Neural progenitor cell (in vitro differentiated cells): ENCODE results near the gene MYOF. TPM values are rescaled to one million over a fixed set of nuclear protein-coding genes. Genes with fewer than 3 reads are reported as not detected.

Experiments
- DNase-seq: peaks from one replicate; pipeline ENCODE4 v3.0.0-alpha.2; 2016; ENCODE audit warnings: low spot score
- H2AFZ ChIP-seq: fragments of 200-600 bp; sonication (generic); replicated peaks from 2 replicates; pipeline ENCODE4 v1.6.1; 2016; ENCODE audit warnings: antibody characterized with exemption
- H3F3A ChIP-seq: fragments of 200-600 bp; sonication (generic); 2 replicates; pipeline ENCODE4 v1.6.1; 2016; ENCODE audit warnings: antibody characterized with exemption, low read depth
- H3K27ac ChIP-seq: fragments of 200-600 bp; sonication (generic); 2 replicates; pipeline ENCODE4 v1.5.1; 2016; ENCODE audit warnings: mild to moderate bottlenecking
- H3K27me3 ChIP-seq: fragments of 200-600 bp; sonication (generic); 2 replicates; pipeline ENCODE4 v1.6.1; 2016; ENCODE audit warnings: mild to moderate bottlenecking, moderate library complexity
- H3K36me3 ChIP-seq: fragments of 200-600 bp; sonication (generic); 2 replicates; pipeline ENCODE4 v1.5.1; 2016
- H3K4me1 ChIP-seq: fragments of 200-600 bp; sonication (generic); 2 replicates; pipeline ENCODE4 v1.6.1; 2016; ENCODE audit warnings: mixed run types
- H3K4me2 ChIP-seq: fragments of 200-600 bp; sonication (generic); 2 replicates; pipeline ENCODE4 v1.6.1; 2016
- H3K4me3 ChIP-seq: fragments of 200-600 bp; sonication (generic); 2 replicates; pipeline ENCODE4 v1.5.1; 2016
- H3K79me2 ChIP-seq: fragments of 200-600 bp; sonication (generic); 2 replicates; pipeline ENCODE4 v1.6.1; 2016; ENCODE audit warnings: low read depth
- H3K9ac ChIP-seq: fragments of 200-600 bp; sonication (generic); 2 replicates; pipeline ENCODE4 v1.6.1; 2016
- H3K9me3 ChIP-seq: fragments of 200-600 bp; sonication (generic); 2 replicates; pipeline ENCODE4 v1.5.1; 2016; ENCODE audit warnings: low read depth
- H4K20me1 ChIP-seq: fragments of 200-600 bp; sonication (generic); 2 replicates; pipeline ENCODE4 v1.6.1; 2016; ENCODE audit warnings: low read depth
- H3K27ac Mint-ChIP-seq: 3 replicates; pipeline ENCODE4 v1.8.0; 2021; ENCODE audit warnings: mixed read lengths
- H3K27me3 Mint-ChIP-seq: 2 replicates; pipeline ENCODE4 v1.8.0; 2022; ENCODE audit warnings: low read depth, mild to moderate bottlenecking, inconsistent platforms, moderate library complexity, mixed read lengths; ENCODE audit not compliant: insufficient read depth
- H3K36me3 Mint-ChIP-seq: 3 replicates; pipeline ENCODE4 v1.8.0; 2021; ENCODE audit warnings: mixed read lengths
- H3K4me1 Mint-ChIP-seq: 3 replicates; pipeline ENCODE4 v1.8.0; 2021; ENCODE audit warnings: mixed read lengths
- H3K4me3 Mint-ChIP-seq: 3 replicates; pipeline ENCODE4 v1.8.0; 2021; ENCODE audit warnings: mild to moderate bottlenecking, moderate library complexity, mixed read lengths
- H3K9me3 Mint-ChIP-seq: 3 replicates; pipeline ENCODE4 v1.8.0; 2020; ENCODE audit warnings: mixed read lengths
- EZH2 ChIP-seq: fragments of 200-600 bp; sonication (generic); IDR thresholded peaks from 2 replicates; pipeline ENCODE4 v1.6.1; 2017; ENCODE audit warnings: antibody characterized with exemption, mild to moderate bottlenecking, moderate library complexity
- EZH2phosphoT487 ChIP-seq: fragments of 200-600 bp; sonication (generic); IDR thresholded peaks from 2 replicates; pipeline ENCODE4 v1.6.1; 2017; ENCODE audit warnings: antibody characterized with exemption
- total RNA-seq: library from RNA; depleted of rRNA; stranded (reverse); fragments of >200 nt; gene quantifications from 2 replicates; pipeline ENCODE4 v1.2.3, GENCODE V29; 2015; ENCODE audit warnings: low replicate concordance
- TF ChIP-seq, protein P1 (sequence below): fragments of 200-600 bp; sonication (generic); IDR thresholded peaks from 2 replicates; pipeline ENCODE4 v1.5.1; 2017; ENCODE audit warnings: antibody characterized with exemption, mild to moderate bottlenecking

MYOF gene
- total RNA-seq, 1 donor from 2014 or later: 1.6 TPM

DNA sequence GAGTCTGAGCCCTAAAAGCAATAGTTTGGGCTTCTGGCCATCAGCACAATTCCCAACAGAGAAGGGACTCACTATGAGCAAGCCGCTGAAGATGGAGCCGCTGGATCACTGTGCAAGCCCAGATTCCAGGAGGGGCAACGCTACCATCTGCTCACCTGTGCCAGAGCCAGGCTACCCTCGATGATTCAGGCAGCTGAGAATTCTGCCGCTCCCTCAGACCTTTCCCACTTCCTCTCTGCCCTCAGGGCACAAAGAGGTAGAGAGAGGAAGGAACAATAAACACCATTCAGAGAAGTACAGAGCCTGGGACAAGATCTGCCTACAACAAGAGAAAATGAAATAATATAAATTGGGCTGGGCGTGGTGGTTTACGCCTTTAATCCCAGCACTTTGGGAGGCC lies 98.1 kb downstream of the MYOF start:
- H2AFZ ChIP-seq: no peak overlapping the region
- DNase-seq: no peak
- no peaks in the 10 kb centered on the region for H3K9me3 Mint-ChIP-seq

DNA sequence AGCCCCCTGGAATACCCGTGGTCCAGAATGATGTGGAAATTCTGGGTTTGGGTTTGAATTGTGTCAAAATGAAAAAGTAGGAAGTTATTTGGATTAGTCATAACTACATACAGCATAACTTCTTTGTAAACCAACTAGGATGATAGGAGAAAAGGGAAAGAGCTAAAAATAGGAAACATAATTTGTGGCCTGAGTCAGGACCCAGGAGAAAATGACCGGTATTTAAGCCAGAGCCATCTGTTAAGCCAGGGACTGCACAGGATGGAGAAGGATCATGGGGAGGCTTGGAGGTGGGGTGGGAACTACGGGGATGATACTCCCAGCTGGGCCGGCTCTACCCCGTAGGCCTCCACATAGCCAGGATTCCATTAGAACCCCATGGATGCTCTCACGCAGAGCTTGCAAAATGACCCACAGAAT lies 98.6 kb downstream of the MYOF start:
- H3K4me3 Mint-ChIP-seq: no peak overlapping the region
- H3K4me1 Mint-ChIP-seq: peaks cover 26% of the 10 kb centered on the region
- H3K27ac ChIP-seq: no peak overlapping the region
- no peak overlapping the region for H3K27ac Mint-ChIP-seq
- no peaks in the 10 kb centered on the region for H4K20me1 ChIP-seq
- H3K27me3 Mint-ChIP-seq: peaks cover 5% of the 10 kb centered on the region
- no peaks in the 10 kb centered on the region for H3K36me3 ChIP-seq
- no peaks in the 10 kb centered on the region for H3K79me2 ChIP-seq
- H2AFZ ChIP-seq: no peak overlapping the region
- H3K9me3 Mint-ChIP-seq: no peaks in the 10 kb centered on the region
- H3F3A ChIP-seq: no peaks in the 10 kb centered on the region
- H3K36me3 Mint-ChIP-seq: no peaks in the 10 kb centered on the region
- no peak overlapping the region for H3K9ac ChIP-seq
- H3K9me3 ChIP-seq: no peaks in the 10 kb centered on the region
- TF ChIP-seq EZH2: no peak
- TF ChIP-seq, protein P1, sequence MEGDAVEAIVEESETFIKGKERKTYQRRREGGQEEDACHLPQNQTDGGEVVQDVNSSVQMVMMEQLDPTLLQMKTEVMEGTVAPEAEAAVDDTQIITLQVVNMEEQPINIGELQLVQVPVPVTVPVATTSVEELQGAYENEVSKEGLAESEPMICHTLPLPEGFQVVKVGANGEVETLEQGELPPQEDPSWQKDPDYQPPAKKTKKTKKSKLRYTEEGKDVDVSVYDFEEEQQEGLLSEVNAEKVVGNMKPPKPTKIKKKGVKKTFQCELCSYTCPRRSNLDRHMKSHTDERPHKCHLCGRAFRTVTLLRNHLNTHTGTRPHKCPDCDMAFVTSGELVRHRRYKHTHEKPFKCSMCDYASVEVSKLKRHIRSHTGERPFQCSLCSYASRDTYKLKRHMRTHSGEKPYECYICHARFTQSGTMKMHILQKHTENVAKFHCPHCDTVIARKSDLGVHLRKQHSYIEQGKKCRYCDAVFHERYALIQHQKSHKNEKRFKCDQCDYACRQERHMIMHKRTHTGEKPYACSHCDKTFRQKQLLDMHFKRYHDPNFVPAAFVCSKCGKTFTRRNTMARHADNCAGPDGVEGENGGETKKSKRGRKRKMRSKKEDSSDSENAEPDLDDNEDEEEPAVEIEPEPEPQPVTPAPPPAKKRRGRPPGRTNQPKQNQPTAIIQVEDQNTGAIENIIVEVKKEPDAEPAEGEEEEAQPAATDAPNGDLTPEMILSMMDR: no peak
- no peak for TF ChIP-seq EZH2phosphoT487
- H3K4me3 ChIP-seq: no peak overlapping the region
- H3K27me3 ChIP-seq: no peaks in the 10 kb centered on the region
- no peak for DNase-seq
- H3K4me2 ChIP-seq: peak overlapping the region; percentile 25
- H3K4me1 ChIP-seq: peaks cover 7% of the 10 kb centered on the region

More for the DNA sequence above, 98.1 kb downstream of the MYOF start:
- Histone ChIP-seq H3F3A (no peaks in the 10 kb centered on the region), H3K27ac (no peak overlapping the region), H3K79me2 (no peaks in the 10 kb centered on the region), H3K4me2 (no peak overlapping the region), H4K20me1 (no peaks in the 10 kb centered on the region), H3K9ac (no peak overlapping the region), H3K27me3 (no peaks in the 10 kb centered on the region), H3K36me3 (no peaks in the 10 kb centered on the region), H3K4me3 (no peak overlapping the region), H3K9me3 (no peaks in the 10 kb centered on the region), H3K4me1 (peaks cover 7% of the 10 kb centered on the region)
- TF ChIP-seq EZH2phosphoT487 (no peak), EZH2 (no peak)
- TF ChIP-seq, protein P1: no peak
- Mint-ChIP-seq H3K27ac (peak overlapping the region; percentile 80), H3K27me3 (peaks cover 5% of the 10 kb centered on the region), H3K36me3 (no peaks in the 10 kb centered on the region), H3K4me1 (peaks cover 26% of the 10 kb centered on the region), H3K4me3 (no peak overlapping the region)

GRCh38 chr10:93379731-93380575 lies 102.2 kb downstream of the MYOF start:
- no peak overlapping the region for H2AFZ ChIP-seq
- H3K4me2 ChIP-seq: no peak overlapping the region
- no peaks in the 10 kb centered on the region for H3K36me3 Mint-ChIP-seq
- no peak overlapping the region for H3K4me3 Mint-ChIP-seq
- H3F3A ChIP-seq: no peaks in the 10 kb centered on the region
- H3K4me1 ChIP-seq: peaks cover 15% of the 10 kb centered on the region
- H3K27ac Mint-ChIP-seq: no peak overlapping the region
- H3K9me3 ChIP-seq: no peaks in the 10 kb centered on the region
- no peaks in the 10 kb centered on the region for H4K20me1 ChIP-seq
- TF ChIP-seq, protein P1: no peak
- H3K9me3 Mint-ChIP-seq: no peaks in the 10 kb centered on the region
- no peaks in the 10 kb centered on the region for H3K27me3 ChIP-seq
- H3K27me3 Mint-ChIP-seq: no peaks in the 10 kb centered on the region
- H3K27ac ChIP-seq: no peak overlapping the region
- no peak overlapping the region for H3K9ac ChIP-seq
- H3K36me3 ChIP-seq: no peaks in the 10 kb centered on the region
- peaks cover 21% of the 10 kb centered on the region for H3K4me1 Mint-ChIP-seq
- no peak for DNase-seq
- no peak overlapping the region for H3K4me3 ChIP-seq
- H3K79me2 ChIP-seq: no peaks in the 10 kb centered on the region
